Measurements from ENCODE around the gene AGPAT1. TPM values are rescaled to one million over a fixed set of nuclear protein-coding genes. Genes with fewer than 3 reads are reported as not detected.

The AGPAT1 gene
- total and polyA plus RNA-seq, 2 of the 13 experiments (the other 11 are each of a cell fraction or from before 2014, with no cell fraction given) = 51.3 to 139 TPM

DNA sequence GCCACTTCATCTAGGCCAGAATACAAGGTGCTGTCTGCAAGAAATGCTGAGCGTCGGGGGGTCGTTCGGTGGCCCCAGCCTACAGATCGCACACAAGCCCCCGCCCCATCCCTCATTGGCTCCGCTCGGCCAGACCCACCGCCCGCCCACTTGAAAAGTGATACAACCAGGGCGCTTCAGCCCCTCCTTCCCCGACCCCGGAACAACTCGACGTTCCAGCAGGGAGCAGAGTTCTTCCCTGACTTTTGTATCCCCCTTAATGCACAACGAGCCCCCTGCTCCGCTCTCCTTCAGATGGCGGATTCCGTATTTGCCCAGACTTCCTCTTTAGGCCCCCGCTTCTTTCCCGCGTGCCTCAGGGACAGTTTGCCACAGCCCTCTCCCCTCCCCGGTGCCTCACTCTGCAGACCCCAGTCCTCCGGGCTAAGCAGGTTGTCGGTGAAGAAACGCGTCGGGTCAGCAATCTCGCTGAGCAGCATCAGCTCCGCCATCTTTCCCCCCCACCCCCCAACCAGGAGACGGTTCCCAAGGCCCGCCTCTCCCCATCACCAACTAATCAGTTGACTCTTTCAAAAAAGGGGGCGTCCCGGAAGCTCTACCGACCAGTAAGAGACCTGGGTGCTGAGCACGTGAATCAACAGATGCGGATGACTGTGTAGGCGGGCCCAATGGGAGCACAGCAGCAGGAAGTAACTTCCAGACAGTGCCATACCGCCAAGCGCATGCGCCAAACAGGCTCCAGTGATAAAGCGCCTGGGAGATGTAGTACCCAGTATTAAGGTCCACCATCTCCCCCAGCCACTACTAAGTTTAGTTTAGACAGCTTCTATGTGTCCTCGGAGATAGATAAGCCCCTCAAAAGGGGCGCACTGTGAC lies 47.9 kb downstream of the AGPAT1 start, which contains the start of gene ATF6B (continued):
- TF ChIP-seq ZNF17 (CRISPR knock-in tag; IDR thresholded peaks at IDR 0.05) = no peak
- TF ChIP-seq MED8 (CRISPR knock-in tag; IDR thresholded peaks at IDR 0.05; ENCODE audit: insufficient replicate concordance) = no peak
- TF ChIP-seq ZSCAN9 (CRISPR knock-in tag; IDR thresholded peaks at IDR 0.05; ENCODE audit: borderline replicate concordance) = 0 out of 2 replicates have a peak, but pooled peaks have one; percentile 32
- TF ChIP-seq ZNF431 (CRISPR knock-in tag; IDR thresholded peaks at IDR 0.05; ENCODE audit: borderline replicate concordance, low read depth) = no peak
- TF ChIP-seq, protein P1, sequence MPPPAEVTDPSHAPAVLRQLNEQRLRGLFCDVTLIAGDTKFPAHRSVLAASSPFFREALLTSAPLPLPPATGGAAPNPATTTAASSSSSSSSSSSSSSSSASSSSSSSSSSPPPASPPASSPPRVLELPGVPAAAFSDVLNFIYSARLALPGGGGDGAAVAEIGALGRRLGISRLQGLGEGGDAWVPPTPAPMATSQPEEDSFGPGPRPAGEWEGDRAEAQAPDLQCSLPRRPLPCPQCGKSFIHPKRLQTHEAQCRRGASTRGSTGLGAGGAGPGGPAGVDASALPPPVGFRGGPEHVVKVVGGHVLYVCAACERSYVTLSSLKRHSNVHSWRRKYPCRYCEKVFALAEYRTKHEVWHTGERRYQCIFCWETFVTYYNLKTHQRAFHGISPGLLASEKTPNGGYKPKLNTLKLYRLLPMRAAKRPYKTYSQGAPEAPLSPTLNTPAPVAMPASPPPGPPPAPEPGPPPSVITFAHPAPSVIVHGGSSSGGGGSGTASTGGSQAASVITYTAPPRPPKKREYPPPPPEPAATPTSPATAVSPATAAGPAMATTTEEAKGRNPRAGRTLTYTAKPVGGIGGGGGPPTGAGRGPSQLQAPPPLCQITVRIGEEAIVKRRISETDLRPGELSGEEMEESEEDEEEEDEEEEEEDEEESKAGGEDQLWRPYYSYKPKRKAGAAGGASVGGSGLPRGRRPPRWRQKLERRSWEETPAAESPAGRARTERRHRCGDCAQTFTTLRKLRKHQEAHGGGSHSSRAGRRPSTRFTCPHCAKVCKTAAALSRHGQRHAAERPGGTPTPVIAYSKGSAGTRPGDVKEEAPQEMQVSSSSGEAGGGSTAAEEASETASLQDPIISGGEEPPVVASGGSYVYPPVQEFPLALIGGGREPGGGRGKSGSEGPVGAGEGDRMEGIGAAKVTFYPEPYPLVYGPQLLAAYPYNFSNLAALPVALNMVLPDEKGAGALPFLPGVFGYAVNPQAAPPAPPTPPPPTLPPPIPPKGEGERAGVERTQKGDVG (CRISPR knock-in tag; IDR thresholded peaks at IDR 0.05; ENCODE audit: borderline replicate concordance) = no peak
- TF ChIP-seq ZNF615 (CRISPR knock-in tag; IDR thresholded peaks at IDR 0.05; ENCODE audit: borderline replicate concordance) = no peak
- peak; percentile 70 for TF ChIP-seq PTBP1 (IDR thresholded peaks at IDR 0.05; ENCODE audit: low read depth, low read length, poor library complexity, severe bottlenecking)
- no peak for TF ChIP-seq SP5 (CRISPR knock-in tag; IDR thresholded peaks at IDR 0.05; ENCODE audit: borderline replicate concordance, low read depth)
- TF ChIP-seq SNAI1 (CRISPR knock-in tag; IDR thresholded peaks at IDR 0.05; ENCODE audit: borderline replicate concordance) = 0 out of 2 replicates have a peak, but pooled peaks have one; percentile 94
- TF ChIP-seq ZNF296 (CRISPR knock-in tag; conservative IDR thresholded peaks at IDR 0.05) = no peak
- TF ChIP-seq CENPT (CRISPR knock-in tag; IDR thresholded peaks at IDR 0.05; ENCODE audit: low read depth) = no peak
- TF ChIP-seq SRSF4 (IDR thresholded peaks at IDR 0.05; ENCODE audit: low read depth, low read length, poor library complexity, severe bottlenecking) = no peak
- TF ChIP-seq, protein P2, sequence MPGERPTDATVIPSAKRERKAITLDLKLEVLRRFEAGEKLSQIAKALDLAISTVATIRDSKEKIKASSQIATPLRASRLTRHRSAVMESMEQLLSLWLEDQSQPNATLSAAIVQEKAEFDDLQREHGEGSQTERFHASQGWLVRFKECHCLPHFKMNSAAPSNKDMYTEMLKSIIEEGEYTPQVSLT (CRISPR knock-in tag; IDR thresholded peaks at IDR 0.05; ENCODE audit: borderline replicate concordance, low read depth) = no peak
- no peak for TF ChIP-seq GLI4 (CRISPR knock-in tag; IDR thresholded peaks at IDR 0.05; ENCODE audit: borderline replicate concordance)
